ENCODE results near the gene PPARA. TPM values are rescaled to one million over a fixed set of nuclear protein-coding genes. Genes with fewer than 3 reads are reported as not detected.

Gene PPARA
- 17.7 and 23.0 TPM in 2 replicates for total RNA-seq

GRCh38 chr22:46150034-46150654 lies at the start of gene PPARA:
PPARA (plus strand) TSS chr22:46150526; CDS start chr22:46198384, 47,858 bp downstream.
- ChIA-PET CTCF (no interaction called here), POLR2A (interaction anchor here (0.6 to 1.8 kb wide), 7 partner anchors 21 to 146 kb away, joined by 3 to 12 read pairs (median 9); partner anchors contain the start of genes CDPF1 and GTSE1)
- intact Hi-C loops (cut with micrococcal nuclease), result loop anchor here (5.0 kb wide), 2 partner anchors 102 to 587 kb away; partner anchors contain the start of genes CDPF1 and CERK
- Mint-ChIP-seq H3K27ac (peak within 1 kb of the TSS; percentile 73), H3K4me3 (peak within 1 kb of the TSS; percentile 87), H3K4me1 (peaks cover 23% of the 10 kb centered on the region), H3K9me3 (no peaks in the 10 kb centered on the region), H3K36me3 (ENCODE audit: low read depth) (peaks cover 13% of the 10 kb centered on the region), H3K27me3 (no peaks in the 10 kb centered on the region)
- ATAC-seq (ENCODE audit: low read depth), result peak; percentile 80
- peak; percentile 92 for DNase-seq
- TF ChIP-seq CTCF (IDR thresholded peaks at IDR 0.05), result no peak

- Mint-ChIP-seq H3K9me3 (no peaks in the 10 kb centered on the region), H3K27ac (no peak overlapping the region), H3K27me3 (no peaks in the 10 kb centered on the region), H3K4me1 (no peaks in the 10 kb centered on the region), H3K36me3 (ENCODE audit: low read depth) (peaks cover 10% of the 10 kb centered on the region), H3K4me3 (no peak overlapping the region)
- intact Hi-C loops (cut with micrococcal nuclease), result no loop called here
- no peak for TF ChIP-seq CTCF (IDR thresholded peaks at IDR 0.05)
- no peak for ATAC-seq (ENCODE audit: low read depth)
- no peak for DNase-seq
- CTCF ChIA-PET, result no interaction called here
- POLR2A ChIA-PET, result no interaction called here
Observed at GRCh38 chr22:46102159-46102558, 48.2 kb upstream of the PPARA start.

GRCh38 chr22:46102752-46103151 lies 47.6 kb upstream of the PPARA start:
- no peaks in the 10 kb centered on the region for H3K4me1 Mint-ChIP-seq
- ChIA-PET POLR2A (no interaction called here), CTCF (no interaction called here)
- TF ChIP-seq CTCF (IDR thresholded peaks at IDR 0.05), result no peak
- H3K4me3 Mint-ChIP-seq, result no peak overlapping the region
- no peaks in the 10 kb centered on the region for H3K9me3 Mint-ChIP-seq
- peaks cover 10% of the 10 kb centered on the region for H3K36me3 Mint-ChIP-seq (ENCODE audit: low read depth)
- intact Hi-C loops (cut with micrococcal nuclease), result no loop called here
- H3K27ac Mint-ChIP-seq, result no peak overlapping the region
- no peaks in the 10 kb centered on the region for H3K27me3 Mint-ChIP-seq
- DNase-seq (no peak), ATAC-seq (ENCODE audit: low read depth) (no peak)

GRCh38 chr22:46103181-46103580 lies 47.1 kb upstream of the PPARA start:
- Mint-ChIP-seq H3K27ac (no peak overlapping the region), H3K9me3 (no peaks in the 10 kb centered on the region), H3K4me3 (no peak overlapping the region), H3K4me1 (no peaks in the 10 kb centered on the region), H3K27me3 (no peaks in the 10 kb centered on the region), H3K36me3 (ENCODE audit: low read depth) (peaks cover 10% of the 10 kb centered on the region)
- DNase-seq, result no peak
- intact Hi-C loops (cut with micrococcal nuclease), result no loop called here
- ChIA-PET POLR2A (no interaction called here), CTCF (no interaction called here)
- no peak for TF ChIP-seq CTCF (IDR thresholded peaks at IDR 0.05)
- ATAC-seq (ENCODE audit: low read depth), result no peak

- ChIA-PET CTCF (no interaction called here), POLR2A (no interaction called here)
- Mint-ChIP-seq H3K4me3 (no peak overlapping the region), H3K27ac (no peak overlapping the region), H3K9me3 (no peaks in the 10 kb centered on the region), H3K36me3 (ENCODE audit: low read depth) (peaks cover 8% of the 10 kb centered on the region), H3K27me3 (no peaks in the 10 kb centered on the region), H3K4me1 (no peaks in the 10 kb centered on the region)
- no peak for ATAC-seq (ENCODE audit: low read depth)
- intact Hi-C loops (cut with micrococcal nuclease), result no loop called here
- no peak for TF ChIP-seq CTCF (IDR thresholded peaks at IDR 0.05)
- no peak for DNase-seq
Observed at GRCh38 chr22:46103664-46104063, 46.7 kb upstream of the PPARA start.

Data from activated B cell treated with CpG ODN at 0.5 μM for 24 hours (primary cell).